ENCODE measurements around the gene NOS1AP. TPM values are rescaled to one million over a fixed set of nuclear protein-coding genes. Genes with fewer than 3 reads are reported as not detected.

NOS1AP gene
- polyA plus RNA-seq, 1 experiment, result 0.04 TPM

DNA sequence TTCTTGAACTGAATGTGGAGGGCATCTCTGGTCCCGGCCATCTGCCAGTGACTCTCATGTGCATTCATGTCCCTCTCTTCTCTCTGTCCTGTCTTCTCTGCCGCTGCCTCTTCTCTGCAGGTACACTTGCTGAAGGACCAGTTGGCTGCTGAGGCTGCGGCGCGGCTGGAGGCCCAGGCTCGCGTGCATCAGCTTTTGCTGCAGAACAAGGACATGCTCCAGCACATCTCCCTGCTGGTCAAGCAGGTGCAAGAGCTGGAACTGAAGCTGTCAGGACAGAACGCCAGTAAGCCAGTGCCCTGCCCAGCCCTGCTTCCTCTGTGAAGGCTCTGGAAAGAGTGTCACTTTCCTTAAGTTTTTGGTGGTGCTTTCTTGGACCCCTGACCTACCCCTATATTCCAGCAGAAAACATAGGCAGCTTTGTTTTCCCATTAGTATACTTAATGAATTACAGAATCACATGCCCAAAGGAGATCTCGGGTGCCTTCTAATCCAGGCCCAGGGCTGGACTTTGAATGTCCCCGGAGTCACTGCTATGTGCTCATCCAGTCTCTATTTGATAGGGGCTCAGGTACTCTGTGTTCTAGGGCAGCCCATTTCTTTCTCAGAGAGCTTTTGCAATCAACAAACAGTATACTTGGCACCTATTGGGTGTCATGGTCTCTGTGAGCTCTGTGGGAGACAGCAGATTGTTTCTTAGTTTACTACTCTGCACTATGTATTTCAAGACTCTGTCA is 296.0 kb downstream of the NOS1AP start:
- H3K27me3 ChIP-seq (ENCODE audit: control insufficient read depth, insufficient read depth, low read length), result peaks cover 11% of the 10 kb centered on the region
- POLR2A ChIA-PET, result no interaction called here
- no peak overlapping the region for H3K4me3 ChIP-seq (ENCODE audit: low read depth, low read length)
- DNase-seq (ENCODE audit: low read depth, low spot score), result no peak
- H3K27ac ChIP-seq (ENCODE audit: low read depth, low read length), result no peak overlapping the region
- H3K9me3 ChIP-seq (ENCODE audit: control insufficient read depth, insufficient read depth, low read length), result peaks cover 5% of the 10 kb centered on the region; the same call in 1 of the 2 replicates
- TF ChIP-seq, protein P1, sequence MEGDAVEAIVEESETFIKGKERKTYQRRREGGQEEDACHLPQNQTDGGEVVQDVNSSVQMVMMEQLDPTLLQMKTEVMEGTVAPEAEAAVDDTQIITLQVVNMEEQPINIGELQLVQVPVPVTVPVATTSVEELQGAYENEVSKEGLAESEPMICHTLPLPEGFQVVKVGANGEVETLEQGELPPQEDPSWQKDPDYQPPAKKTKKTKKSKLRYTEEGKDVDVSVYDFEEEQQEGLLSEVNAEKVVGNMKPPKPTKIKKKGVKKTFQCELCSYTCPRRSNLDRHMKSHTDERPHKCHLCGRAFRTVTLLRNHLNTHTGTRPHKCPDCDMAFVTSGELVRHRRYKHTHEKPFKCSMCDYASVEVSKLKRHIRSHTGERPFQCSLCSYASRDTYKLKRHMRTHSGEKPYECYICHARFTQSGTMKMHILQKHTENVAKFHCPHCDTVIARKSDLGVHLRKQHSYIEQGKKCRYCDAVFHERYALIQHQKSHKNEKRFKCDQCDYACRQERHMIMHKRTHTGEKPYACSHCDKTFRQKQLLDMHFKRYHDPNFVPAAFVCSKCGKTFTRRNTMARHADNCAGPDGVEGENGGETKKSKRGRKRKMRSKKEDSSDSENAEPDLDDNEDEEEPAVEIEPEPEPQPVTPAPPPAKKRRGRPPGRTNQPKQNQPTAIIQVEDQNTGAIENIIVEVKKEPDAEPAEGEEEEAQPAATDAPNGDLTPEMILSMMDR (IDR thresholded peaks at IDR 0.05; ENCODE audit: low read depth, low read length), result no peak
- CTCF ChIA-PET, result interaction anchor here (1.1 kb wide), 1 partner anchor 8 kb away, joined by 4 read pairs; no protein-coding TSS in a partner anchor

DNA sequence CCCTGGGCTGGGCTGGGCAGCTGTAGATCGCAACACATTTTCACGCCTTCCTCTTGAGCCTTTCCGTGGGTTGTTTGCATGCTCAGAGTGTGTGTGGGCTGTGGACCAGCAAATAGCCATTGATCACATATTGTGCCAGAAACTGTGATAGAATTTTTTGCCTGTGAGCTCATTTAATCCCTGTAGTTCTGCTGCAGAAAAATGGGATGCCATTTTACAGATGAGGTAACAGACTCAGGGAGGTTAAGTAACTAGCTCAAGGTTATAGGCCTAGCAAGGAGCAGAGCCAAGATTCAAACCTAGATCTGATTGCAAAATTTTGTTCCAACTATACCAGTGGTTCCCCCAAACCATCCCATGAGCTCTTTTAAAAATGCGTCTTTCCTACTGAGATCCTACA is 296.7 kb downstream of the NOS1AP start:
- TF ChIP-seq, protein P1 (IDR thresholded peaks at IDR 0.05; ENCODE audit: low read depth, low read length), result no peak
- H3K27ac ChIP-seq (ENCODE audit: low read depth, low read length), result no peak overlapping the region
- DNase-seq (ENCODE audit: low read depth, low spot score), result no peak
- no peak overlapping the region for H3K4me3 ChIP-seq (ENCODE audit: low read depth, low read length)
- ChIA-PET CTCF (interaction anchor here (1.1 kb wide), 1 partner anchor 9 kb away, joined by 4 read pairs; no protein-coding TSS in a partner anchor), POLR2A (no interaction called here)
- H3K9me3 ChIP-seq (ENCODE audit: control insufficient read depth, insufficient read depth, low read length), result peaks cover 5% of the 10 kb centered on the region; the same call in 1 of the 2 replicates
- peaks cover 11% of the 10 kb centered on the region for H3K27me3 ChIP-seq (ENCODE audit: control insufficient read depth, insufficient read depth, low read length)

DNA sequence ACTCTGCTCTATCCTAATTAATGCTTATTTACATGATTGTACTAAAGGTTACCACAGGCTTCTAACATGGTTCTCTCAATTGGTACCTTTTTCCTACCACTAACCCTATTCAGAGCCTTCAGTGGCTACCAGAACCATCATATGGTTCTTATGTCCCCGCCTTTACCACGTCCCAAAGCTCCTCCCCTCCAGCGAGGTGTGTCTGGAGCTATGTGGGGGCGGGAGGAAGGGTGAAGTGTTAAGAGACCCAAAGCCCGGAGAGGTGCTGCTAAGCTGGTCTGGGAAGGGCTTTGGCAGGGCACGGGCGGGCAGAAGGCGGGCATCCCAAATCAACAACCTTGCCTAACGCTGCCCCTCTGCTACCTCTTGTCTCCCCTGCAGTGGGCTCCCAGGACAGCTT is 297.2 kb downstream of the NOS1AP start:
- no peak overlapping the region for H3K27ac ChIP-seq (ENCODE audit: low read depth, low read length)
- H3K27me3 ChIP-seq (ENCODE audit: control insufficient read depth, insufficient read depth, low read length), result peaks cover 11% of the 10 kb centered on the region
- no peak overlapping the region for H3K4me3 ChIP-seq (ENCODE audit: low read depth, low read length)
- TF ChIP-seq, protein P1 (IDR thresholded peaks at IDR 0.05; ENCODE audit: low read depth, low read length), result no peak
- ChIA-PET CTCF (interaction anchor here (1.1 kb wide), 1 partner anchor 10 kb away, joined by 4 read pairs; no protein-coding TSS in a partner anchor), POLR2A (no interaction called here)
- H3K9me3 ChIP-seq (ENCODE audit: control insufficient read depth, insufficient read depth, low read length), result peaks cover 5% of the 10 kb centered on the region; the same call in 1 of the 2 replicates
- no peak for DNase-seq (ENCODE audit: low read depth, low spot score)

DNA sequence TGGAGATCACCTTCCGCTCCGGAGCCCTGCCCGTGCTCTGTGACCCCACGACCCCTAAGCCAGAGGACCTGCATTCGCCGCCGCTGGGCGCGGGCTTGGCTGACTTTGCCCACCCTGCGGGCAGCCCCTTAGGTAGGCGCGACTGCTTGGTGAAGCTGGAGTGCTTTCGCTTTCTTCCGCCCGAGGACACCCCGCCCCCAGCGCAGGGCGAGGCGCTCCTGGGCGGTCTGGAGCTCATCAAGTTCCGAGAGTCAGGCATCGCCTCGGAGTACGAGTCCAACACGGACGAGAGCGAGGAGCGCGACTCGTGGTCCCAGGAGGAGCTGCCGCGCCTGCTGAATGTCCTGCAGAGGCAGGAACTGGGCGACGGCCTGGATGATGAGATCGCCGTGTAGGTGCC is 297.6 kb downstream of the NOS1AP start:
- H3K27ac ChIP-seq (ENCODE audit: low read depth, low read length), result no peak overlapping the region
- TF ChIP-seq, protein P1 (IDR thresholded peaks at IDR 0.05; ENCODE audit: low read depth, low read length), result no peak
- CTCF ChIA-PET, result no interaction called here
- H3K27me3 ChIP-seq (ENCODE audit: control insufficient read depth, insufficient read depth, low read length), result peaks cover 11% of the 10 kb centered on the region
- DNase-seq (ENCODE audit: low read depth, low spot score), result no peak
- no peak overlapping the region for H3K4me3 ChIP-seq (ENCODE audit: low read depth, low read length)
- peaks cover 5% of the 10 kb centered on the region; the same call in 1 of the 2 replicates for H3K9me3 ChIP-seq (ENCODE audit: control insufficient read depth, insufficient read depth, low read length)
- POLR2A ChIA-PET, result no interaction called here

DNA sequence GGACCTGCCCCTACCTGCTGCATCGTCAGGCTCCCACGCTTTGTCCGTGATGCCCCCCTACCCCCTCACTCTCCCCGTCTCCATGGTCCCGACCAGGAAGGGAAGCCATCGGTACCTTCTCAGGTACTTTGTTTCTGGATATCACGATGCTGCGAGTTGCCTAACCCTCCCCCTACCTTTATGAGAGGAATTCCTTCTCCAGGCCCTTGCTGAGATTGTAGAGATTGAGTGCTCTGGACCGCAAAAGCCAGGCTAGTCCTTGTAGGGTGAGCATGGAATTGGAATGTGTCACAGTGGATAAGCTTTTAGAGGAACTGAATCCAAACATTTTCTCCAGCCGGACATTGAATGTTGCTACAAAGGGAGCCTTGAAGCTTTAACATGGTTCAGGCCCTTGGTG is 298.3 kb downstream of the NOS1AP start:
- no peak overlapping the region for H3K4me3 ChIP-seq (ENCODE audit: low read depth, low read length)
- POLR2A ChIA-PET, result no interaction called here
- H3K27ac ChIP-seq (ENCODE audit: low read depth, low read length), result no peak overlapping the region
- H3K9me3 ChIP-seq (ENCODE audit: control insufficient read depth, insufficient read depth, low read length), result peaks cover 5% of the 10 kb centered on the region; the same call in 1 of the 2 replicates
- DNase-seq (ENCODE audit: low read depth, low spot score), result no peak
- CTCF ChIA-PET, result no interaction called here
- peaks cover 11% of the 10 kb centered on the region for H3K27me3 ChIP-seq (ENCODE audit: control insufficient read depth, insufficient read depth, low read length)
- TF ChIP-seq, protein P1 (IDR thresholded peaks at IDR 0.05; ENCODE audit: low read depth, low read length), result no peak
